Hepatocyte (in vitro differentiated cells): ENCODE data around the gene VSIG10L.

Experiments used
- CTCF ChIP-seq: fragments of 200-600 bp; sonication (generic); IDR thresholded peaks from 2 replicates; pipeline ENCODE4 v1.5.1; 2016; ENCODE audit warnings: antibody characterized with exemption, mild to moderate bottlenecking; ENCODE audit not compliant: poor library complexity
- EZH2 ChIP-seq: fragments of 200-600 bp; sonication (generic); IDR thresholded peaks from 2 replicates; pipeline ENCODE4 v1.6.1; 2016; ENCODE audit warnings: antibody characterized with exemption, mild to moderate bottlenecking, borderline replicate concordance

- TF ChIP-seq EZH2, result no peak
- TF ChIP-seq CTCF, result no peak
Observed at GRCh38 chr19:51331716-51332115, 10.2 kb downstream of the VSIG10L start.
